ENCODE measurements around the gene EPHB4.
"Not testable (repeated sequence)": the region's sequence is repeated elsewhere in the genome, so short reads cannot be mapped to it uniquely, and the experiment has no call there.

EPHB4 gene

GRCh38 chr7:100819586-100819985 lies 7.7 kb downstream of the EPHB4 start:
- DNase-seq, result no peak

- no peak for DNase-seq
Observed at GRCh38 chr7:100818825-100819224, 8.5 kb downstream of the EPHB4 start.

GRCh38 chr7:100818366-100818765 lies 9.0 kb downstream of the EPHB4 start:
- no peak for DNase-seq

- no peak for DNase-seq
Observed at GRCh38 chr7:100817097-100817496, 10.2 kb downstream of the EPHB4 start.

GRCh38 chr7:100816515-100816914 lies 10.8 kb downstream of the EPHB4 start:
- not testable (repeated sequence) for DNase-seq

- no peak for DNase-seq
Observed at GRCh38 chr7:100812729-100813128, 14.6 kb downstream of the EPHB4 start.

- DNase-seq, result no peak
Observed at GRCh38 chr7:100811480-100811879, 15.8 kb downstream of the EPHB4 start.

GRCh38 chr7:100808354-100808875 lies 18.9 kb downstream of the EPHB4 start:
- no peak for DNase-seq

- DNase-seq, result not testable (repeated sequence)
Observed at GRCh38 chr7:100806883-100807282, 20.4 kb downstream of the EPHB4 start.

GRCh38 chr7:100806276-100806675 lies 21.0 kb downstream of the EPHB4 start:
- no peak for DNase-seq

- no peak for DNase-seq
Observed at GRCh38 chr7:100804681-100805431, 22.5 kb downstream of the EPHB4 start.

GRCh38 chr7:100803398-100804161 lies 23.7 kb downstream of the EPHB4 start:
- DNase-seq, result peak; percentile 41

- no peak for DNase-seq
Observed at GRCh38 chr7:100802951-100803350, 24.4 kb downstream of the EPHB4 start.

- no peak for DNase-seq
Observed at GRCh38 chr7:100801833-100802568, 25.3 kb downstream of the EPHB4 start.

GRCh38 chr7:100799037-100799896 lies 28.1 kb downstream of the EPHB4 start:
- peak; percentile 36 for DNase-seq

- DNase-seq, result no peak
Observed at GRCh38 chr7:100794741-100795140, 32.6 kb downstream of the EPHB4 start.

GRCh38 chr7:100793806-100794660 lies 33.3 kb downstream of the EPHB4 start:
- no peak for DNase-seq

- DNase-seq, result no peak
Observed at GRCh38 chr7:100791881-100792666, 35.2 kb downstream of the EPHB4 start.

GRCh38 chr7:100789055-100789454 lies 38.3 kb downstream of the EPHB4 start:
- DNase-seq, result no peak

GRCh38 chr7:100786323-100786722 lies 41.0 kb downstream of the EPHB4 start:
- no peak for DNase-seq

All from CD4-positive, alpha-beta T cell treated with Interleukin-4 for 4 hours (primary cell).